Measurements from ENCODE around the gene TOX2. TPM values are rescaled to one million over a fixed set of nuclear protein-coding genes. Genes with fewer than 3 reads are reported as not detected.

The TOX2 gene
- total RNA-seq, 1 donor from 2014 or later: 2.8 TPM

DNA sequence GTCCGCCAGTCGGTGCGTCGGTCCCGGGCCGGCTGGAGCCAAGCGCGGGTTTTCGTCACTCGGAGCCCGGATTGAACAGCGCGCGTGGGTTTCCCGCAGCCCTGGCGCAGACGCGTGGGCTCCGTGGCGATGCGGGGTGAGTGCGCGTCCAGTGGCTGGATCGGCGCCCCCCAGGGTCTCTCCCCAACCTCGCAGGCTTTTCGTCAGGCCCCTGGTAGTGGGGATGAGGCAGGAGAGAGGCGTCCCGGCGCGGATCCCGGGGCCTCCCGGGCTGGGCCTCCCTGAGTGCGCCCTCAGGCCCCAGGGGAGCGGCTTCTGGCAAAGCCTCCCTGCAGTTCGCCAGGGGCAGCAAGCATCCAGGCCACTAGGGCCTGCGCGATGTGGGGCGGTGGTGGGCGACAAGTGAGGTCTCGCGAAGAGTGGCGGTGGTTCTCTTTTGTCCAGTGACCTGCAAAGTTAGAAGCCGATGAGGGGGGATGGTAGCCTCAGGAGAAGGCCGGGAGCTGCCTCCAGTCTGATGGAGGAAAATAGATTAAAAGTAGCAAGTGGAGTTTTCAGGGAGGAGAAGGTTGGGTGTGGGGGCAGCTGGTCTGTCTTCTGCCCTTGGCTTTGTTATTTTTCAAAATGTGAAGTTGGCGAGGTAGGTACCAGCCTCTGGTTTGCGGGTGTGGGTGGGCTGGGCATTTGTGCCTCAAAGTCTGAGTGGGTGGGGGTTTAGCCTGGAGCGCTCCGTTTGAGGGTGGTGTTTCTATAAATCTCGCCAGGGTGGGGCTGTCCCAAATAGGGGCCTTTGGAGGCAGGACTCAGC, 1.6 kb downstream of the TOX2 start:
- no peak for DNase-seq (ENCODE audit: low spot score, unreplicated experiment)
- peaks cover 7% of the 10 kb centered on the region for H3K4me1 Mint-ChIP-seq (ENCODE audit: low read depth)
- peaks cover 56% of the 10 kb centered on the region for H3K27me3 Mint-ChIP-seq
- TF ChIP-seq, protein P1, sequence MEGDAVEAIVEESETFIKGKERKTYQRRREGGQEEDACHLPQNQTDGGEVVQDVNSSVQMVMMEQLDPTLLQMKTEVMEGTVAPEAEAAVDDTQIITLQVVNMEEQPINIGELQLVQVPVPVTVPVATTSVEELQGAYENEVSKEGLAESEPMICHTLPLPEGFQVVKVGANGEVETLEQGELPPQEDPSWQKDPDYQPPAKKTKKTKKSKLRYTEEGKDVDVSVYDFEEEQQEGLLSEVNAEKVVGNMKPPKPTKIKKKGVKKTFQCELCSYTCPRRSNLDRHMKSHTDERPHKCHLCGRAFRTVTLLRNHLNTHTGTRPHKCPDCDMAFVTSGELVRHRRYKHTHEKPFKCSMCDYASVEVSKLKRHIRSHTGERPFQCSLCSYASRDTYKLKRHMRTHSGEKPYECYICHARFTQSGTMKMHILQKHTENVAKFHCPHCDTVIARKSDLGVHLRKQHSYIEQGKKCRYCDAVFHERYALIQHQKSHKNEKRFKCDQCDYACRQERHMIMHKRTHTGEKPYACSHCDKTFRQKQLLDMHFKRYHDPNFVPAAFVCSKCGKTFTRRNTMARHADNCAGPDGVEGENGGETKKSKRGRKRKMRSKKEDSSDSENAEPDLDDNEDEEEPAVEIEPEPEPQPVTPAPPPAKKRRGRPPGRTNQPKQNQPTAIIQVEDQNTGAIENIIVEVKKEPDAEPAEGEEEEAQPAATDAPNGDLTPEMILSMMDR (IDR thresholded peaks at IDR 0.05; ENCODE audit: unreplicated experiment): no peak
- peak overlapping the region; percentile 72 for H3K4me3 Mint-ChIP-seq (ENCODE audit: low read depth)
- H3K9me3 Mint-ChIP-seq (ENCODE audit: low read depth): peaks cover 14% of the 10 kb centered on the region
- H3K27ac Mint-ChIP-seq: no peak overlapping the region
- no peaks in the 10 kb centered on the region for H3K36me3 Mint-ChIP-seq (ENCODE audit: insufficient read depth)

DNA sequence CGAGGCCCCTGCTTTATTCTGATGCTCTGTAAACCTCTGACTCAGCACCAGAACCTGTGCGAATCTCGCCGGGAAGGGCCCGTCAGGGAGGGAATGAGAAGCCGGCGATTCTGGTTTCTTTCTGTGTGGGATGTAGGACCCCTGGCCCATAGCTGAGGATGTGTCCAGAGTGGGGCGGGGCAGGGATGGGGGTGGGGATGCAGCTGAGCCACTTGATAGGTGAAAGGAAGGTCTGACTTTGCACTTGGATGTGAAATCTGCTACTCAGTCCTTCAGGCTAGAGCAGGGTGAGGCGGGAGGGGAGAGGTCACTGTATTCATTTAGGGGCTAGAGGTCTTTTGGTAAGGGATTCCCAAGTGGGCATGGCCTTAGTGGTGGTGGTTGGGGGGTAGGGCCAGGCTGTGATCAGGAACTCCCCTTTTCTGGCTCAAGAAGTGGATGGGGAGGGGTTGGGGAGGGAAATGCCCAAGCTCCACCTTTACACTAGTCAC, 2.3 kb downstream of the TOX2 start:
- Mint-ChIP-seq H3K27me3 (peaks cover 62% of the 10 kb centered on the region), H3K4me3 (ENCODE audit: low read depth) (peak overlapping the region; percentile 25), H3K36me3 (ENCODE audit: insufficient read depth) (no peaks in the 10 kb centered on the region), H3K9me3 (ENCODE audit: low read depth) (peaks cover 14% of the 10 kb centered on the region), H3K27ac (no peak overlapping the region), H3K4me1 (ENCODE audit: low read depth) (peaks cover 7% of the 10 kb centered on the region)
- DNase-seq (ENCODE audit: low spot score, unreplicated experiment): no peak
- TF ChIP-seq, protein P1 (IDR thresholded peaks at IDR 0.05; ENCODE audit: unreplicated experiment): no peak

DNA sequence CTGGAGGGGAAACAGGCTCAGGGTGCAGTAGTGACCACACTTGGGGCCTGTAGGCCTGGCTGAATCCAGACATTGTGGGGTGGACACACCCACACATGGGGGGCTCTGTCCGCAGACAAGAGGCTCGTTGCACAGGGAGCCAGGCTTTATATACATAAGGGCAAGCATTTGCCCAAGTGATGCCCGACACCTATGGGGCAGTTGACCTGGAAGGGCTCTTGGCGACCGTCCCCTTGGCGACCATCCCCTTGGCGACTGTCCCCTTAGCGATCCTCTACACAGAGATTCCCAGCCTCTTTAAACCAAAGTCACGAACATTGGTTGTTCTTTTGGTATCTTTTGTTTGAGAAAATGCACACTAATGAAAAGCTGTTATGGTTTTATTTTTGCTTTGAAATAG, 2.7 kb downstream of the TOX2 start:
- no peak for DNase-seq (ENCODE audit: low spot score, unreplicated experiment)
- no peak overlapping the region for H3K27ac Mint-ChIP-seq
- peaks cover 62% of the 10 kb centered on the region for H3K27me3 Mint-ChIP-seq
- TF ChIP-seq, protein P1 (IDR thresholded peaks at IDR 0.05; ENCODE audit: unreplicated experiment): no peak
- no peaks in the 10 kb centered on the region for H3K36me3 Mint-ChIP-seq (ENCODE audit: insufficient read depth)
- H3K9me3 Mint-ChIP-seq (ENCODE audit: low read depth): peaks cover 12% of the 10 kb centered on the region
- H3K4me1 Mint-ChIP-seq (ENCODE audit: low read depth): peaks cover 7% of the 10 kb centered on the region
- H3K4me3 Mint-ChIP-seq (ENCODE audit: low read depth): no peak overlapping the region

DNA sequence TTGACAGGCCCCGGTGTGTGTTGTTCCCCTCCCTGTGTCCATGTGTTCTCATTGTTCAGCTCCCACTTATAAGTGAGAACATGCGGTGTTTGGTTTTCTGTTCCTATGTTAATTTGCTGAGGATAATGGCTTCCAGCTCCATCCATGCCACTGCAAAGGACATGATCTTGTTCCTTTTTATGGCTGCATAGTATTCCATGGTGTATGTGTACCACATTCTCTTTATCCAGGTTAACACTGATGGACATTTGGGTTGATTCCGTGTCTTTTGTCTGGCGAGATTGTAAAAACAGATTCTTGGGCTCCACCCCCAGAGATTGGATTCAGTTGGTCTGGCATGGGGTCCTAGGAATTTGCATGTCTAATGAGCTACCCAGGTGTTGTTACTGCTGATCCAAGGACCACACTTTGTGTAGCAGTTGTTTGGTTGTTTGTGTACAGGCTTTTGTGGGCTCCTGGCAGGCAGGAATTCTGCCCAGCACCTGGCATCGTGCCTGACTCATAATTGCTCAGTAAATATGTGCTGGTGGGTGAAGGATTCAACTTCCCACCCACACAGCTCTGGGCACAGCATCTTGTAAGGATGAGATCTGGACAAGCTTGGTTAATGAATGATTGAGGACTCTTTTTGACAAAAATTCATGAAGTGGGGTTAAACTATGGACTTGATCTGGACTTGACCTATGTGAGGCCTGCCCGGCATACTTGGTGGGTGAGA, 5.2 kb downstream of the TOX2 start:
- H3K36me3 Mint-ChIP-seq (ENCODE audit: insufficient read depth): no peaks in the 10 kb centered on the region
- no peak for DNase-seq (ENCODE audit: low spot score, unreplicated experiment)
- H3K9me3 Mint-ChIP-seq (ENCODE audit: low read depth): no peaks in the 10 kb centered on the region
- H3K27ac Mint-ChIP-seq: no peak overlapping the region
- H3K27me3 Mint-ChIP-seq: peaks cover 72% of the 10 kb centered on the region
- TF ChIP-seq, protein P1 (IDR thresholded peaks at IDR 0.05; ENCODE audit: unreplicated experiment): no peak
- peaks cover 7% of the 10 kb centered on the region for H3K4me1 Mint-ChIP-seq (ENCODE audit: low read depth)
- H3K4me3 Mint-ChIP-seq (ENCODE audit: low read depth): no peak overlapping the region

DNA sequence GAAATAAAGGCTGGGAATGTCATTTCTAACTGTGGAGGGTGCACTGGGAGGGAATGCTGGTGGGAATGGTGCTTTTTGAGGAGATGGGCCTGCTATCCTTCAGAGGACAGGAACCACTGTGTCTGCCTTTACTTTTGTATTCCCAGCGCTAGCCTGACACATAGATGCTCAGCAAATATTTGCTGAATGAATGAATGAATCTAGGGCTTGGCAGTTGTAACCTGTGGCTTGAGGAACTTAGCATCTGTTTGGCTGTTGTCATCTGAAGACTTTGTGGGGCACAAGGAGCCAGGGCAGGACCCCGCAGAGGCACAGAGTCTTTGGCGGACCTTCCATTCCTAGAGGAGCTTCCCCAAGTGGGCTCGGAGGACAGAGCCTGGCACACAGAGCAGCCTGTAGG, 6.1 kb downstream of the TOX2 start:
- Mint-ChIP-seq H3K27ac (no peak overlapping the region), H3K4me3 (ENCODE audit: low read depth) (no peak overlapping the region), H3K27me3 (peaks cover 73% of the 10 kb centered on the region), H3K36me3 (ENCODE audit: insufficient read depth) (no peaks in the 10 kb centered on the region), H3K9me3 (ENCODE audit: low read depth) (no peaks in the 10 kb centered on the region), H3K4me1 (ENCODE audit: low read depth) (peaks cover 2% of the 10 kb centered on the region)
- TF ChIP-seq, protein P1 (IDR thresholded peaks at IDR 0.05; ENCODE audit: unreplicated experiment): no peak
- DNase-seq (ENCODE audit: low spot score, unreplicated experiment): no peak

Measured in progenitor cell of endocrine pancreas (in vitro differentiated cells).